ENCODE measurements around the gene BLID. TPM values are rescaled to one million over a fixed set of nuclear protein-coding genes. Genes with fewer than 3 reads are reported as not detected.

Gene BLID
- total and polyA plus RNA-seq, 10 of the 15 experiments (the other 5 are each of a cell fraction or from before 2014, with no cell fraction given) = not detected

GRCh38 chr11:122141725-122142124 is 25.7 kb upstream of the BLID start:
- H3K9me3 ChIP-seq (replicated peaks; ENCODE audit: control insufficient read depth, insufficient read depth, low read length) = no peaks in the 10 kb centered on the region
- no peak overlapping the region for H3K4me2 ChIP-seq (ENCODE audit: control insufficient read depth, insufficient read depth)
- in situ Hi-C loops (cut with MboI) = no loop called here
- no peak overlapping the region for H3K27ac ChIP-seq (ENCODE audit: control insufficient read depth, insufficient read depth)
- H3K36me3 ChIP-seq (ENCODE audit: control insufficient read depth in 2 of 2, insufficient read depth in 2 of 2, low read length in 1 of 2) = no peaks in the 10 kb centered on the region
- H3K9ac ChIP-seq (ENCODE audit: control insufficient read depth, insufficient read depth, low read length) = no peak overlapping the region
- no TSS peak for BruUV-seq (replicated peaks)
- POLR2A ChIA-PET = no interaction called here
- H4K20me1 ChIP-seq (ENCODE audit: control insufficient read depth, insufficient read depth) = no peaks in the 10 kb centered on the region
- no peaks in the 10 kb centered on the region; a peak in 1 of 4 replicates for H3K27me3 ChIP-seq (replicated peaks in 1 of 2; ENCODE audit: control insufficient read depth in 2 of 2, insufficient read depth in 2 of 2, low read length in 1 of 2)
- CTCF ChIA-PET = no interaction called here
- FAIRE-seq (no peak), DNase-seq (ENCODE audit: low read depth, low spot score) (no peak), ATAC-seq (no peak)
- TF ChIP-seq SUZ12 (IDR thresholded peaks at IDR 0.05; ENCODE audit: unreplicated experiment) = no peak
- TF ChIP-seq EGR1 (IDR thresholded peaks at IDR 0.05; ENCODE audit: borderline replicate concordance in 1 of 2, low read depth in 2 of 2, low read length in 2 of 2) = no peak
- no peak for TF ChIP-seq RBBP5 (conservative IDR thresholded peaks at IDR 0.05)
- no peak for TF ChIP-seq CBFB (IDR thresholded peaks at IDR 0.05; ENCODE audit: low read depth)
- no peak for TF ChIP-seq EP300 (IDR thresholded peaks at IDR 0.05; ENCODE audit: borderline replicate concordance in 1 of 2, control insufficient read depth in 1 of 2, low read depth in 2 of 2, low read length in 2 of 2)
- TF ChIP-seq RELB (IDR thresholded peaks at IDR 0.05; ENCODE audit: low read depth) = no peak
- no peak for TF ChIP-seq MXI1 (IDR thresholded peaks at IDR 0.05; ENCODE audit: low read depth, low read length)
- TF ChIP-seq RFX5 (IDR thresholded peaks at IDR 0.05; ENCODE audit: low read depth, low read length) = no peak
- no peak for TF ChIP-seq CTCF (IDR thresholded peaks at IDR 0.05 in 2 of 3, conservative IDR thresholded peaks at IDR 0.05 in 1 of 3; ENCODE audit: control insufficient read depth in 2 of 3, extremely low read depth in 1 of 3, insufficient read depth in 1 of 3, low read depth in 3 of 3, low read length in 3 of 3)
- TF ChIP-seq CREB1 (IDR thresholded peaks at IDR 0.05; ENCODE audit: low read depth) = no peak
- no peak for TF ChIP-seq RUNX3 (IDR thresholded peaks at IDR 0.05; ENCODE audit: low read length)
- no peak for TF ChIP-seq ATF2 (IDR thresholded peaks at IDR 0.05; ENCODE audit: low read length)
- no peak for TF ChIP-seq NRF1 (conservative IDR thresholded peaks at IDR 0.05; ENCODE audit: low read depth, low read length)
- TF ChIP-seq GABPA (IDR thresholded peaks at IDR 0.05; ENCODE audit: low read depth) = no peak
- no peak for TF ChIP-seq ATF3 (IDR thresholded peaks at IDR 0.05; ENCODE audit: borderline replicate concordance, extremely low read depth, low read depth, low read length)
- TF ChIP-seq BHLHE40 (IDR thresholded peaks at IDR 0.05; ENCODE audit: borderline replicate concordance in 1 of 2, low read depth in 2 of 2, low read length in 1 of 2) = no peak
- SMC1A ChIA-PET (ENCODE audit: uncharacterized antibody, unreplicated experiment) = no interaction called here
- WGBS (ENCODE audit: insufficient coverage, insufficient replicate concordance, low lambda C conversion rate, missing lambda C conversion rate) = 39% methylated on average over 7 of the region's 7 CpGs
- no peaks in the 10 kb centered on the region for H3K4me1 ChIP-seq (ENCODE audit: control insufficient read depth, insufficient read depth, low read length)
- RAD21 ChIA-PET (ENCODE audit: unreplicated experiment) = no interaction called here
- no peak overlapping the region for H3K4me3 ChIP-seq
- no peaks in the 10 kb centered on the region for H3K79me2 ChIP-seq (ENCODE audit: control insufficient read depth, insufficient read depth, low read length)
- intact Hi-C loops (cut with micrococcal nuclease; ENCODE audit: unreplicated experiment) = no loop called here
- no peak overlapping the region for H2AFZ ChIP-seq (ENCODE audit: control insufficient read depth, low read depth, low read length)
